ENCODE measurements around the gene FABP6.
A peak's percentile ranks its signal among the peaks of the same experiment; 100 is the strongest.
"Not testable (repeated sequence)": the region's sequence is repeated elsewhere in the genome, so short reads cannot be mapped to it uniquely, and the experiment has no call there.

The FABP6 gene

GRCh38 chr5:160227012-160227411, 2.3 kb upstream of the FABP6 start:
- DNase-seq = no peak

- no peak for DNase-seq
Measured at GRCh38 chr5:160230686-160231527, 1.6 kb downstream of the FABP6 start.

- DNase-seq = no peak
Measured at GRCh38 chr5:160231783-160232342, 2.6 kb downstream of the FABP6 start.

- DNase-seq = no peak
Measured at GRCh38 chr5:160233215-160233614, 3.9 kb downstream of the FABP6 start.

- no peak for DNase-seq
Measured at GRCh38 chr5:160235731-160236130, 6.4 kb downstream of the FABP6 start.

GRCh38 chr5:160237571-160238093, 8.3 kb downstream of the FABP6 start:
- DNase-seq = no peak

- no peak for DNase-seq
Measured at GRCh38 chr5:160240350-160240749, 11.0 kb downstream of the FABP6 start.

GRCh38 chr5:160242145-160242544, 12.8 kb downstream of the FABP6 start:
- no peak for DNase-seq

GRCh38 chr5:160245506-160246086, 16.3 kb downstream of the FABP6 start:
- no peak for DNase-seq

- not testable (repeated sequence) for DNase-seq
Measured at GRCh38 chr5:160249570-160249969, 20.3 kb downstream of the FABP6 start.

GRCh38 chr5:160250226-160250625, 20.9 kb downstream of the FABP6 start:
- DNase-seq = no peak

- DNase-seq = no peak
Measured at GRCh38 chr5:160250826-160251225, 21.5 kb downstream of the FABP6 start.

- DNase-seq = no peak
Measured at GRCh38 chr5:160251406-160252155, 22.3 kb downstream of the FABP6 start.

GRCh38 chr5:160252916-160253315, 23.6 kb downstream of the FABP6 start:
- no peak for DNase-seq

- no peak for DNase-seq
Measured at GRCh38 chr5:160253441-160253840, 24.1 kb downstream of the FABP6 start.

GRCh38 chr5:160254706-160255105, 25.4 kb downstream of the FABP6 start:
- DNase-seq = no peak

- DNase-seq = no peak
Measured at GRCh38 chr5:160259341-160259740, 30.0 kb downstream of the FABP6 start.

- no peak for DNase-seq
Measured at GRCh38 chr5:160260006-160260775, 30.9 kb downstream of the FABP6 start.

- DNase-seq = peak; percentile 11
Measured at GRCh38 chr5:160260881-160261815, 31.8 kb downstream of the FABP6 start.

GRCh38 chr5:160262151-160263074, 33.1 kb downstream of the FABP6 start:
- no peak for DNase-seq
